ENCODE measurements around the gene PRKCZ. TPM values are rescaled to one million over a fixed set of nuclear protein-coding genes. Genes with fewer than 3 reads are reported as not detected.

The PRKCZ gene
- total RNA-seq, 1 donor from 2014 or later, result 1.3 TPM

DNA sequence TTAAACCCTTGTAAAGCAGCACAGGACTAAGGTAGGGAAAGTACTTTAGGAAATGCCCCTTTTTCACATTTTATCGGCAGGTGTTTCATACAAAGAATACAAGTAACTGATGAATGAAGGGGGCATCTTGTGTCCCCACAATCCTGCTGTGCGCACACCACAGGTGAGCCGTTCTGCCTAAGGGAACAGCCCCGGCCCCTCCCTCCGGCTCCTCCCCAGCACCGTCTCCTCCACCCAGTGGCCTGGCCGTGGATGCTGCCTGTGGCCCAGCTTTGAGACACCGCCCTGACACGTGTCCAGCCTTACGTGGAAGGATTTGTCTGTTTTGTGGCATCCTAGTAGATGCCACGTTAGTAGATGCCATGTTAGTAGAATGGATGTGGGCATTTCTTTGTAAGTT lies 131.5 kb downstream of the PRKCZ start:
- DNase-seq (ENCODE audit: low spot score in 2 of 2), result no peak
- intact Hi-C loops (cut with DNase I), result no loop called here

DNA sequence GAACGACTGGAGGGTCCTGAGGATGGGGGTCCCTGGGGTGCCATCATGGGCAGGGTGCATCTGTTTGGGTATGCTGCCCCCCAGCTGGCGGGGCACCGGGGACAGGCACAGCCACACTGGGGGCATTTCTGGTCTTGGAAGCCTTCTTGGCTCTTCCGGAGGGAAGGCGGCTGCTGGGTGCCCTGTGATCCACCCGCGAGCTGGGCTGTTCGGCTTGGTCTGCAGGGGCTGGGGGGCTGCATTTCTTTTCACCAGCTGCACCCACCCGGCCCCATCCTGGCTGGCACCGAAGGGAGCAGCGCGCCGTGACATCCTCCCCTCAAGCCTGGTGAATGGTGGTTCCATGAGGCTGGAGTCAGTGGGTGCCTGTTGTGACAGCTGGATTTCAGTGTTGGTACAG lies 132.2 kb downstream of the PRKCZ start:
- H3K4me1 ChIP-seq, result no peaks in the 10 kb centered on the region
- intact Hi-C loops (cut with DNase I), result no loop called here
- TF ChIP-seq, protein P1, sequence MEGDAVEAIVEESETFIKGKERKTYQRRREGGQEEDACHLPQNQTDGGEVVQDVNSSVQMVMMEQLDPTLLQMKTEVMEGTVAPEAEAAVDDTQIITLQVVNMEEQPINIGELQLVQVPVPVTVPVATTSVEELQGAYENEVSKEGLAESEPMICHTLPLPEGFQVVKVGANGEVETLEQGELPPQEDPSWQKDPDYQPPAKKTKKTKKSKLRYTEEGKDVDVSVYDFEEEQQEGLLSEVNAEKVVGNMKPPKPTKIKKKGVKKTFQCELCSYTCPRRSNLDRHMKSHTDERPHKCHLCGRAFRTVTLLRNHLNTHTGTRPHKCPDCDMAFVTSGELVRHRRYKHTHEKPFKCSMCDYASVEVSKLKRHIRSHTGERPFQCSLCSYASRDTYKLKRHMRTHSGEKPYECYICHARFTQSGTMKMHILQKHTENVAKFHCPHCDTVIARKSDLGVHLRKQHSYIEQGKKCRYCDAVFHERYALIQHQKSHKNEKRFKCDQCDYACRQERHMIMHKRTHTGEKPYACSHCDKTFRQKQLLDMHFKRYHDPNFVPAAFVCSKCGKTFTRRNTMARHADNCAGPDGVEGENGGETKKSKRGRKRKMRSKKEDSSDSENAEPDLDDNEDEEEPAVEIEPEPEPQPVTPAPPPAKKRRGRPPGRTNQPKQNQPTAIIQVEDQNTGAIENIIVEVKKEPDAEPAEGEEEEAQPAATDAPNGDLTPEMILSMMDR (IDR thresholded peaks at IDR 0.05), result no peak
- H3K9me3 ChIP-seq, result no peaks in the 10 kb centered on the region
- H3K36me3 ChIP-seq, result peaks cover 4 to 28% of the 10 kb centered on the region in 2 donors
- H3K4me3 ChIP-seq, result no peak overlapping the region
- H3K27me3 ChIP-seq, result no peaks in the 10 kb centered on the region
- no peak for DNase-seq (ENCODE audit: low spot score in 2 of 2)
- no peak overlapping the region for H3K27ac ChIP-seq

More for the DNA sequence above, 131.5 kb downstream of the PRKCZ start:
- H3K4me1 ChIP-seq, result no peaks in the 10 kb centered on the region
- no peak overlapping the region for H3K27ac ChIP-seq
- no peak overlapping the region for H3K4me3 ChIP-seq
- TF ChIP-seq, protein P1 (IDR thresholded peaks at IDR 0.05), result no peak
- no peaks in the 10 kb centered on the region for H3K27me3 ChIP-seq
- peaks cover 4 to 28% of the 10 kb centered on the region in 2 donors for H3K36me3 ChIP-seq
- H3K9me3 ChIP-seq, result no peaks in the 10 kb centered on the region

DNA sequence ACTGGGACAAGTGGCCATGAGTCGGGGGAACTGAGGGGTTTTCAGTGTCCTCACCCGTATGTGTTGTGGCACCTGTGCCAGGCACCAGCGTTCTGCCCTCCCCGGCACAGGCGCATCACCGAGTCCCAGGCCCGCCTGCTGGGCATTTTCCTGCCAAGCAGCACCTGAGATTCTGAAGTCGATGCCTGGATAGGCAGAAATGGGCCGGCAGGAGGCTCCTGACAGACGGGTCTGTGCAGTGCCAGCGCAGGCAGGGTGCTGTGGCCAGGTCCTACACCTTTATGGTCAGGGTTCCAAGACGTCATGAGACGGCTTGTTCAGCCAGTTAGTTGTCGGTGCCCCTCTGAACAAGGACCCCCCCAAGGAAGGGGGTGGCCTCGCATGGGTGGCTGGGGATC lies 133.7 kb downstream of the PRKCZ start:
- intact Hi-C loops (cut with DNase I), result no loop called here
- no peaks in the 10 kb centered on the region for H3K27me3 ChIP-seq
- no peaks in the 10 kb centered on the region for H3K9me3 ChIP-seq
- peaks cover 4 to 28% of the 10 kb centered on the region in 2 donors for H3K36me3 ChIP-seq
- no peaks in the 10 kb centered on the region for H3K4me1 ChIP-seq
- TF ChIP-seq, protein P1 (IDR thresholded peaks at IDR 0.05), result no peak
- no peak overlapping the region for H3K27ac ChIP-seq
- no peak overlapping the region for H3K4me3 ChIP-seq
- DNase-seq (ENCODE audit: low spot score in 2 of 2), result no peak

DNA sequence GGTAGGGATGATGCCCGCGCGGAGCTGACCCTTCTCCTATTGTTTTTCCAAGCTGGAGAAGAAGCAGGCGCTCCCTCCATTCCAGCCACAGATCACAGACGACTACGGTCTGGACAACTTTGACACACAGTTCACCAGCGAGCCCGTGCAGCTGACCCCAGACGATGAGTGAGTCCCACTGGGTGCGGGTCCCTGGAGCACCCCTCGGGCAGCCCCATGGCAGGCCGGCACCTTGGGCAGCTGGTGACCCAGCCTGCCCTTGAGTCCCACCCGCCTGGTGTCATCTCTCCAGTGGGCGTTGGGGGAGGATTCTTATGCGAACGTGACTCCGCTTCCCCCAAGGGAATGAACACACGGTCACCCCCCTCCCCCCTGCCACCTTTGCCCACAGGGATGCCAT lies 134.3 kb downstream of the PRKCZ start:
- Histone ChIP-seq H3K27ac (no peak overlapping the region), H3K9me3 (no peaks in the 10 kb centered on the region), H3K4me3 (no peak overlapping the region), H3K27me3 (no peaks in the 10 kb centered on the region), H3K4me1 (no peaks in the 10 kb centered on the region), H3K36me3 (peaks cover 4 to 28% of the 10 kb centered on the region in 2 donors)
- no peak for DNase-seq (ENCODE audit: low spot score in 2 of 2)
- TF ChIP-seq, protein P1 (IDR thresholded peaks at IDR 0.05), result no peak
- intact Hi-C loops (cut with DNase I), result no loop called here

DNA sequence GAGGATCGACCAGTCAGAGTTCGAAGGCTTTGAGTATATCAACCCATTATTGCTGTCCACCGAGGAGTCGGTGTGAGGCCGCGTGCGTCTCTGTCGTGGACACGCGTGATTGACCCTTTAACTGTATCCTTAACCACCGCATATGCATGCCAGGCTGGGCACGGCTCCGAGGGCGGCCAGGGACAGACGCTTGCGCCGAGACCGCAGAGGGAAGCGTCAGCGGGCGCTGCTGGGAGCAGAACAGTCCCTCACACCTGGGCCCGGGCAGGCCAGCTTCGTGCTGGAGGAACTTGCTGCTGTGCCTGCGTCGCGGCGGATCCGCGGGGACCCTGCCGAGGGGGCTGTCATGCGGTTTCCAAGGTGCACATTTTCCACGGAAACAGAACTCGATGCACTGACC lies 134.7 kb downstream of the PRKCZ start:
- intact Hi-C loops (cut with DNase I), result loop anchor here (5.0 kb wide), 1 partner anchor 53 kb away; no protein-coding TSS in a partner anchor
- Histone ChIP-seq H3K9me3 (no peaks in the 10 kb centered on the region), H3K4me3 (no peak overlapping the region), H3K27me3 (no peaks in the 10 kb centered on the region), H3K4me1 (peaks cover 0 to 2% of the 10 kb centered on the region in 2 donors), H3K27ac (no peak overlapping the region), H3K36me3 (peaks cover 4 to 28% of the 10 kb centered on the region in 2 donors)
- TF ChIP-seq, protein P1 (IDR thresholded peaks at IDR 0.05), result no peak
- DNase-seq (ENCODE audit: low spot score in 2 of 2), result no peak

Data from ascending aorta (tissue), 2 donors.